Stomach (tissue), 4 donors: ENCODE data around the gene EBF3.

Experiments
- POLR2AphosphoS5 ChIP-seq, 3 donors: sonication (generic); formaldehyde crosslinking; IDR thresholded peaks; one replicate each; pipeline ENCODE4 v1.6.1; 2016; ENCODE audit warnings: antibody characterized with exemption in 3 of 3
- TF ChIP-seq, protein P1 (sequence below), 7 experiments: fragments of 450-650 bp in 4 of 7; fragments of 200-600 bp in 3 of 7; sonication (generic) in 3 of 7; IDR thresholded peaks; one replicate each; pipeline ENCODE4 v1.5.1; 2016 to 2019; ENCODE audit warnings: antibody characterized with exemption in 7 of 7, control low read depth in 2 of 7, mild to moderate bottlenecking in 1 of 7

GRCh38 chr10:129831150-129831549 is 132.9 kb downstream of the EBF3 start:
- no peak for TF ChIP-seq POLR2AphosphoS5 (IDR thresholded peaks at IDR 0.05)
- TF ChIP-seq, protein P1, sequence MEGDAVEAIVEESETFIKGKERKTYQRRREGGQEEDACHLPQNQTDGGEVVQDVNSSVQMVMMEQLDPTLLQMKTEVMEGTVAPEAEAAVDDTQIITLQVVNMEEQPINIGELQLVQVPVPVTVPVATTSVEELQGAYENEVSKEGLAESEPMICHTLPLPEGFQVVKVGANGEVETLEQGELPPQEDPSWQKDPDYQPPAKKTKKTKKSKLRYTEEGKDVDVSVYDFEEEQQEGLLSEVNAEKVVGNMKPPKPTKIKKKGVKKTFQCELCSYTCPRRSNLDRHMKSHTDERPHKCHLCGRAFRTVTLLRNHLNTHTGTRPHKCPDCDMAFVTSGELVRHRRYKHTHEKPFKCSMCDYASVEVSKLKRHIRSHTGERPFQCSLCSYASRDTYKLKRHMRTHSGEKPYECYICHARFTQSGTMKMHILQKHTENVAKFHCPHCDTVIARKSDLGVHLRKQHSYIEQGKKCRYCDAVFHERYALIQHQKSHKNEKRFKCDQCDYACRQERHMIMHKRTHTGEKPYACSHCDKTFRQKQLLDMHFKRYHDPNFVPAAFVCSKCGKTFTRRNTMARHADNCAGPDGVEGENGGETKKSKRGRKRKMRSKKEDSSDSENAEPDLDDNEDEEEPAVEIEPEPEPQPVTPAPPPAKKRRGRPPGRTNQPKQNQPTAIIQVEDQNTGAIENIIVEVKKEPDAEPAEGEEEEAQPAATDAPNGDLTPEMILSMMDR (IDR thresholded peaks at IDR 0.05), result no peak
